Suprapubic skin (tissue), 4 donors: ENCODE results near the gene PDZD8.

Experiments used
- EP300 ChIP-seq: sonication (generic); formaldehyde crosslinking; IDR thresholded peaks from one replicate; pipeline ENCODE4 v1.6.1; 2017; ENCODE audit warnings: antibody characterized with exemption
- POLR2A ChIP-seq, 2 donors: fragments of 450-650 bp; IDR thresholded peaks; one replicate each; pipeline ENCODE4 v1.6.1; 2017; ENCODE audit warnings: antibody characterized with exemption in 2 of 2, mild to moderate bottlenecking in 2 of 2, moderate library complexity in 2 of 2
- POLR2AphosphoS5 ChIP-seq, 3 donors: sonication (generic); formaldehyde crosslinking; IDR thresholded peaks; one replicate each; pipeline ENCODE4 v1.6.1; 2017; ENCODE audit warnings: antibody characterized with exemption in 3 of 3
- TF ChIP-seq, protein P1 (sequence below), 2 donors: fragments of 200-600 bp in 1 of 2; fragments of 450-650 bp in 1 of 2; sonication (generic) in 1 of 2; IDR thresholded peaks; one replicate each; pipeline ENCODE4 v1.5.1; 2016 to 2019; ENCODE audit warnings: antibody characterized with exemption in 2 of 2, mild to moderate bottlenecking in 1 of 2, moderate library complexity in 1 of 2

DNA sequence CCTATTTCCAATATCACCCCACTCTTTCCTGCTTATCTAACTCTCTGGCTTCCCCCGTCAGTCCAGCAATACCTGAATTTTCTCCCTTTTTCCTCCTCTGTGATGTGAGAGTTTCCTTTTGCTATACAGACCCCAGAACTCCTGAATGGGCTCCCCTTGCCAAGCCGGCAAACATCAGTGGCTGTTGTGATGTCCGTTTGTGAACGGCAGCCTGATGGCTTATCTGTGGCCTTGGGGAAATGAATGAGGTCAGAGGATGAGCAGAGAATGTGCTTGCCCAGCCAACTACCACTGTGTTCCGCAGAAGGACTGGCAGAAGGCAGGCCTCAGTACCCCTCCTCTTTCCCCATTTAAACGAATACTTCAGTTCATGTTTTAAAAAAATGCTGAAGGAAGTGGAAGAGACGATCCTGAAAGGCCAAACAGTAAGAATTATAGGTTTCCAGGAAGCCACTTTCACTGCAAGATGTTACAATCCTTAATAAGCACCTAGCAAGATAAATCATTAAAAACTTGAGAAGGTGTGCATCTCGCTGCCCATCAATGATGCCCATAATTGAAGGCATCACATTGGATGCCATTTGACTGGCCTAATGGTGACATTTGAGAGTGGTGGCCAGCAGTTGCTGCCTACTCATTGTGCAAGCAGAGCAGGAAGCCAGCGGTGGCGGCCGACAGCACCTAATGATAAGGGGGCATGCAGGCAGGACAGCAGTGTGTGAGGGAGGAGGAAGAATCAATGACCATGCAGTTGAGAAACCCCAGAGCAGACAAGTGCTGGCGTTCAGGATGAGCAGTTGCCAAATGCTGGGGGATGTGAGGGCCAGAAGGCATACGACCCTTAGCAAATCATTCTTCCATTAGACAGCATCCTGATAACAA is 102.8 kb downstream of the PDZD8 start:
- TF ChIP-seq POLR2AphosphoS5 (IDR thresholded peaks at IDR 0.05), result no peak
- TF ChIP-seq, protein P1, sequence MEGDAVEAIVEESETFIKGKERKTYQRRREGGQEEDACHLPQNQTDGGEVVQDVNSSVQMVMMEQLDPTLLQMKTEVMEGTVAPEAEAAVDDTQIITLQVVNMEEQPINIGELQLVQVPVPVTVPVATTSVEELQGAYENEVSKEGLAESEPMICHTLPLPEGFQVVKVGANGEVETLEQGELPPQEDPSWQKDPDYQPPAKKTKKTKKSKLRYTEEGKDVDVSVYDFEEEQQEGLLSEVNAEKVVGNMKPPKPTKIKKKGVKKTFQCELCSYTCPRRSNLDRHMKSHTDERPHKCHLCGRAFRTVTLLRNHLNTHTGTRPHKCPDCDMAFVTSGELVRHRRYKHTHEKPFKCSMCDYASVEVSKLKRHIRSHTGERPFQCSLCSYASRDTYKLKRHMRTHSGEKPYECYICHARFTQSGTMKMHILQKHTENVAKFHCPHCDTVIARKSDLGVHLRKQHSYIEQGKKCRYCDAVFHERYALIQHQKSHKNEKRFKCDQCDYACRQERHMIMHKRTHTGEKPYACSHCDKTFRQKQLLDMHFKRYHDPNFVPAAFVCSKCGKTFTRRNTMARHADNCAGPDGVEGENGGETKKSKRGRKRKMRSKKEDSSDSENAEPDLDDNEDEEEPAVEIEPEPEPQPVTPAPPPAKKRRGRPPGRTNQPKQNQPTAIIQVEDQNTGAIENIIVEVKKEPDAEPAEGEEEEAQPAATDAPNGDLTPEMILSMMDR (IDR thresholded peaks at IDR 0.05), result no peak
- TF ChIP-seq EP300, result no peak
- TF ChIP-seq POLR2A (IDR thresholded peaks at IDR 0.05), result no peak
